NCI-H2029 (cell line): ENCODE results near the gene STMP1.

ENCODE experiments used
- DNase-seq: peaks from one replicate; lab custom pipeline; 2025; lab: John Stamatoyannopoulos, UW

STMP1 gene

GRCh38 chr7:135721198-135721820, 59.0 kb downstream of the STMP1 start:
- DNase-seq = no peak

DNA sequence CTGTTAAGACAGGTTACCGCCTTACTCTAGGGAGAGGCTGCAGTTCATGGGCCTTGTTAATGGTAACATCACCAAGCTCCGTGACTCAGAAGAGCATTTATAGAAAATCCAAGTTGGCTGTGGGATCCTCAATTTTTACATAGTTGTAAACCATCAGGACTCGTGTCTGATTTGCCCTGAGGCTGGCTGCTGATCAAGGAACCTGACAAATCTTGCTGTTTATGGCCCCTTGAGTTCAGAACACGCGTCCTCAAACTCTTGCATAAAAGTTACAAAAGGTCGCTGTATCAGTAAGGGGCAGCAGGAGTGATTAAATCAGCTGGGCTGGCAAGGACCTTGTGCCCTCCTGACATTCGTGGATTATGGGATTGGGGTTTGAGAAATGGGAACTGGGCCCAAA, 61.1 kb downstream of the STMP1 start:
- DNase-seq = no peak
